Right lobe of liver (tissue), 6 donors: ENCODE results near the gene RAF1. TPM values are rescaled to one million over a fixed set of nuclear protein-coding genes. Genes with fewer than 3 reads are reported as not detected.
A peak's percentile ranks its signal among the peaks of the same experiment; 100 is the strongest.

ENCODE experiments used
- ATAC-seq, 4 donors: fragments of 200-7000 bp; cut with Tn5 transposase; one replicate each; pipeline ENCODE4 v1.9.1; 2020; ENCODE audit warnings: mild to moderate bottlenecking in 4 of 4, moderate library complexity in 4 of 4
- DNase-seq, 3 donors: peaks; one replicate each; pipeline ENCODE4 v3.0.0-alpha.2; 2020
- H3K27ac ChIP-seq, 3 donors: fragments of 200-600 bp; one replicate each; pipeline ENCODE4 v1.8.0; 2022
- H3K27me3 ChIP-seq, 2 donors: fragments of 200-600 bp; one replicate each; pipeline ENCODE4 v1.8.0; 2022
- H3K36me3 ChIP-seq, 4 donors: fragments of 200-600 bp; sonication (generic) in 1 of 4; one replicate each; pipeline versions ENCODE4 v1.5.1 to v1.8.0; 2017 to 2022; ENCODE audit warnings: control low read depth in 1 of 4
- H3K4me1 ChIP-seq, 4 donors: fragments of 200-600 bp; sonication (generic) in 1 of 4; one replicate each; pipeline versions ENCODE4 v1.5.1 to v1.8.0; 2017 to 2022; ENCODE audit warnings: control low read depth in 1 of 4
- H3K4me3 ChIP-seq, 3 donors: fragments of 200-600 bp; one replicate each; pipeline ENCODE4 v1.8.0; 2022
- H3K9me3 ChIP-seq, 4 donors: fragments of 200-600 bp; sonication (generic) in 1 of 4; one replicate each; pipeline versions ENCODE4 v1.5.1 to v1.8.0; 2017 to 2022; ENCODE audit warnings: control low read depth in 1 of 4
- CTCF ChIP-seq, 4 donors: fragments of 200-600 bp in 3 of 4; fragments of 450-650 bp in 1 of 4; IDR thresholded peaks; one replicate each; pipeline versions ENCODE4 v1.5.1 to v1.8.0; 2016 to 2022; ENCODE audit warnings: antibody characterized with exemption in 4 of 4, mild to moderate bottlenecking in 2 of 4
- POLR2A ChIP-seq: fragments of 450-650 bp; IDR thresholded peaks from one replicate; pipeline ENCODE4 v1.6.1; 2017; ENCODE audit warnings: antibody characterized with exemption, mild to moderate bottlenecking
- WGBS: methylation state at CpG from one replicate; pipeline ENCODE4 v1.1.6; 2018; ENCODE audit warnings: low coverage, low lambda C conversion rate; ENCODE audit not compliant: insufficient coverage; ENCODE audit errors: missing lambda C conversion rate; 5-methylcytosine and 5-hydroxymethylcytosine counted together
- intact Hi-C, 2 donors: fragments of 100-400 bp; cut with DNase I; formaldehyde crosslinking; loops; one replicate each; pipeline versions ENCODE4 v1.11.2 to v1.14.1; 2022
- total RNA-seq, 6 experiments: library from RNA; depleted of rRNA in 2 of 6; stranded (reverse); fragments of >200 nt in 2 of 6; fragmentation: NEBNext Ultra II Directional in 3 of 6; extraction: Animal tissue kit (Norgen Biotek cat#: 25700) in 3 of 6; gene quantifications; one replicate each; pipeline versions ENCODE4 v1.1.0 to v1.2.4, GENCODE V29; 2016 to 2023
- donor health status: DM: no; HTN: yes; CAD: no.
- donor health status: DM: no; HTN: no; CAD: no.
- donor health status: DM: no; HTN: no; CAD: no.
- donor health status: DM: no; HTN: yes; CAD: no.
- donor health status: DM: no; HTN: yes; CAD: no.

The RAF1 gene
- total RNA-seq, 6 experiments from 2014 or later = 55.7 to 72.8 (median 60.4) TPM

GRCh38 chr3:12612514-12613226 is 51.2 kb downstream of the RAF1 start:
- Histone ChIP-seq H3K27ac (no peak overlapping the region), H3K4me3 (no peak overlapping the region), H3K36me3 (peaks cover 0 to 39% (median 15%) of the 10 kb centered on the region in 4 donors), H3K4me1 (no peaks in the 10 kb centered on the region), H3K27me3 (no peaks in the 10 kb centered on the region), H3K9me3 (no peaks in the 10 kb centered on the region)
- intact Hi-C loops = no loop called here
- DNase-seq (no peak), ATAC-seq (no peak)
- TF ChIP-seq POLR2A = no peak
- no peak for TF ChIP-seq CTCF (IDR thresholded peaks at IDR 0.05)
- 87% methylated on average over 6 of the region's 6 CpGs for WGBS

GRCh38 chr3:12611117-12611516 is 52.8 kb downstream of the RAF1 start:
- Histone ChIP-seq H3K27ac (no peak overlapping the region), H3K27me3 (no peaks in the 10 kb centered on the region), H3K36me3 (peaks cover 0 to 39% (median 15%) of the 10 kb centered on the region in 4 donors), H3K9me3 (no peaks in the 10 kb centered on the region), H3K4me3 (no peak overlapping the region), H3K4me1 (no peaks in the 10 kb centered on the region)
- no peak for DNase-seq
- intact Hi-C loops = no loop called here
- 75% methylated on average over 5 of the region's 5 CpGs for WGBS
- ATAC-seq = no peak
- TF ChIP-seq CTCF (IDR thresholded peaks at IDR 0.05) (no peak), POLR2A (no peak)

GRCh38 chr3:12608376-12608775 is 55.5 kb downstream of the RAF1 start:
- Histone ChIP-seq H3K27ac (no peak overlapping the region), H3K27me3 (no peaks in the 10 kb centered on the region), H3K4me3 (no peak overlapping the region), H3K36me3 (peaks cover 0 to 42% (median 18%) of the 10 kb centered on the region in 4 donors), H3K4me1 (peaks cover 0 to 6% (median 2%) of the 10 kb centered on the region in 4 donors), H3K9me3 (no peaks in the 10 kb centered on the region)
- TF ChIP-seq CTCF (IDR thresholded peaks at IDR 0.05) (no peak), POLR2A (no peak)
- ATAC-seq (no peak), DNase-seq (no peak)
- WGBS = 100% methylated on average over 1 of the region's 1 CpG
- intact Hi-C loops = no loop called here

- intact Hi-C loops = no loop called here
- DNase-seq (no peak), ATAC-seq (peak; percentile 43 to 55 (median 45))
- WGBS = no CpG with 5 or more reads among the region's 2 CpGs
- TF ChIP-seq CTCF (IDR thresholded peaks at IDR 0.05) (no peak), POLR2A (no peak)
- peaks cover 0 to 14% (median 5%) of the 10 kb centered on the region in 4 donors for H3K4me1 ChIP-seq
- H3K27ac ChIP-seq = no peak overlapping the region
- peaks cover 0 to 55% (median 20%) of the 10 kb centered on the region in 4 donors for H3K36me3 ChIP-seq
- H3K27me3 ChIP-seq = no peaks in the 10 kb centered on the region
- no peaks in the 10 kb centered on the region for H3K9me3 ChIP-seq
- H3K4me3 ChIP-seq = no peak overlapping the region
Measured at GRCh38 chr3:12603969-12604368, 59.9 kb downstream of the RAF1 start.
